Spleen (tissue), 11 donors: ENCODE data around the gene PAQR6. TPM values are rescaled to one million over a fixed set of nuclear protein-coding genes. Genes with fewer than 3 reads are reported as not detected.

ENCODE experiments used
- DNase-seq: peaks from one replicate; pipeline ENCODE4 v3.0.0-alpha.2; 2020
- H3K27ac ChIP-seq, 8 donors: fragments of 200-600 bp; sonication (generic) in 7 of 8; 1 replicate in 4 of 8; 2 replicates in 4 of 8; pipeline versions ENCODE4 v1.5.0 to v1.8.0; 2016 to 2021; ENCODE audit warnings: inconsistent platforms in 4 of 8, mild to moderate bottlenecking in 4 of 8, moderate library complexity in 1 of 8
- H3K27me3 ChIP-seq, 7 donors: fragments of 200-600 bp; sonication (generic) in 6 of 7; replicated peaks in 1 of 7; 1 replicate in 4 of 7; 2 replicates in 3 of 7; pipeline versions ENCODE4 v1.5.0 to v1.8.0; 2016 to 2021; ENCODE audit warnings: inconsistent platforms in 3 of 7, mild to moderate bottlenecking in 1 of 7
- H3K36me3 ChIP-seq, 6 donors: fragments of 200-600 bp; sonication (generic) in 5 of 6; 1 replicate in 4 of 6; 2 replicates in 2 of 6; pipeline versions ENCODE4 v1.5.0 to v1.8.0; 2016 to 2021; ENCODE audit warnings: inconsistent platforms in 2 of 6
- H3K4me1 ChIP-seq, 6 donors: fragments of 200-600 bp; sonication (generic) in 5 of 6; 1 replicate in 3 of 6; 2 replicates in 3 of 6; pipeline versions ENCODE4 v1.5.0 to v1.8.0; 2016 to 2021; ENCODE audit warnings: inconsistent platforms in 3 of 6
- H3K4me3 ChIP-seq, 8 donors: fragments of 200-600 bp; sonication (generic) in 7 of 8; 1 replicate in 4 of 8; 2 replicates in 4 of 8; pipeline versions ENCODE4 v1.5.0 to v1.8.0; 2016 to 2021; ENCODE audit warnings: inconsistent platforms in 4 of 8, mild to moderate bottlenecking in 4 of 8, moderate library complexity in 2 of 8
- H3K9me3 ChIP-seq, 8 donors: fragments of 200-600 bp; sonication (generic) in 7 of 8; 1 replicate in 4 of 8; 2 replicates in 4 of 8; pipeline versions ENCODE4 v1.5.0 to v1.8.0; 2016 to 2021; ENCODE audit warnings: inconsistent platforms in 4 of 8
- POLR2A ChIP-seq, 3 donors: fragments of 450-650 bp; IDR thresholded peaks; one replicate each; pipeline ENCODE4 v1.5.1; 2017; ENCODE audit warnings: antibody characterized with exemption in 3 of 3, mild to moderate bottlenecking in 1 of 3
- POLR2AphosphoS5 ChIP-seq, 3 donors: sonication (generic); formaldehyde crosslinking; IDR thresholded peaks; one replicate each; pipeline ENCODE4 v1.5.1; 2017; ENCODE audit warnings: antibody characterized with exemption in 3 of 3
- WGBS, 5 donors: extraction: QIAGEN DNeasy Blood & Tissue Kit in 3 of 5; methylation state at CpG; one replicate each; pipeline versions ENCODE4 v1.1.5 to v1.1.7; 2013 to 2018; 5-methylcytosine and 5-hydroxymethylcytosine counted together
- intact Hi-C: fragments of 100-400 bp; cut with DNase I; formaldehyde crosslinking; loops from one replicate; pipeline ENCODE4 v1.15.0; 2023; ENCODE audit warnings: low total_unique reads
- polyA plus RNA-seq, 3 donors: library from polyadenylated mRNA; stranded (reverse); fragments of 200-250 nt; gene quantifications; one replicate each; pipeline ENCODE4 v1.2.1, GENCODE V29; 2013
- total RNA-seq, 7 donors: library from RNA; depleted of rRNA in 3 of 7; stranded (reverse); fragments of >200 nt in 3 of 7; fragmentation: NEBNext Ultra II Directional in 4 of 7; extraction: Animal tissue kit (Norgen Biotek cat#: 25700) in 4 of 7; gene quantifications; one replicate each; pipeline versions ENCODE4 v1.1.0 to v1.2.1, GENCODE V29; 2016 to 2021
- TF ChIP-seq, protein P1 (sequence below), 11 experiments: fragments of 200-600 bp in 7 of 11; fragments of 450-650 bp in 4 of 11; sonication (generic) in 4 of 11; IDR thresholded peaks in 8 of 11; conservative IDR thresholded peaks in 3 of 11; 1 replicate in 7 of 11; 2 replicates in 4 of 11; pipeline versions ENCODE4 v1.4.0 to v1.8.0; 2016 to 2021; ENCODE audit warnings: antibody characterized with exemption in 11 of 11, inconsistent platforms in 4 of 11, mild to moderate bottlenecking in 1 of 11
- donor health status: healthy with polysubstance abuse.
- donor health status: DM: no; HTN: no; CAD: no; lungs with moderate emphysema.
- donor health status: DM: no; HTN: no; CAD: no.
- donor health status: Bipolar disorder and iron deficiency.
- donor health status: healthy.
- donor health status: DM: no; HTN: no; CAD: no.
- donor health status: DM: yes; HTN: yes; CAD: no.

Gene PAQR6
- total and polyA plus RNA-seq, 10 donors = 0.80 to 4.0 (median 2.0) TPM

- Histone ChIP-seq H3K9me3 (no peaks in the 10 kb centered on the region), H3K27me3 (no peaks in the 10 kb centered on the region), H3K4me1 (peaks cover 0 to 62% (median 39%) of the 10 kb centered on the region in 6 donors), H3K36me3 (peaks cover 0 to 98% (median 40%) of the 10 kb centered on the region in 6 donors), H3K4me3 (no peak overlapping the region), H3K27ac (peak overlapping the region in 7 of 8 donors; percentile 20 to 80 (median 38))
- no peak for DNase-seq
- TF ChIP-seq, protein P1, sequence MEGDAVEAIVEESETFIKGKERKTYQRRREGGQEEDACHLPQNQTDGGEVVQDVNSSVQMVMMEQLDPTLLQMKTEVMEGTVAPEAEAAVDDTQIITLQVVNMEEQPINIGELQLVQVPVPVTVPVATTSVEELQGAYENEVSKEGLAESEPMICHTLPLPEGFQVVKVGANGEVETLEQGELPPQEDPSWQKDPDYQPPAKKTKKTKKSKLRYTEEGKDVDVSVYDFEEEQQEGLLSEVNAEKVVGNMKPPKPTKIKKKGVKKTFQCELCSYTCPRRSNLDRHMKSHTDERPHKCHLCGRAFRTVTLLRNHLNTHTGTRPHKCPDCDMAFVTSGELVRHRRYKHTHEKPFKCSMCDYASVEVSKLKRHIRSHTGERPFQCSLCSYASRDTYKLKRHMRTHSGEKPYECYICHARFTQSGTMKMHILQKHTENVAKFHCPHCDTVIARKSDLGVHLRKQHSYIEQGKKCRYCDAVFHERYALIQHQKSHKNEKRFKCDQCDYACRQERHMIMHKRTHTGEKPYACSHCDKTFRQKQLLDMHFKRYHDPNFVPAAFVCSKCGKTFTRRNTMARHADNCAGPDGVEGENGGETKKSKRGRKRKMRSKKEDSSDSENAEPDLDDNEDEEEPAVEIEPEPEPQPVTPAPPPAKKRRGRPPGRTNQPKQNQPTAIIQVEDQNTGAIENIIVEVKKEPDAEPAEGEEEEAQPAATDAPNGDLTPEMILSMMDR (IDR thresholded peaks at IDR 0.05 in 8 of 11, conservative IDR thresholded peaks at IDR 0.05 in 3 of 11) = no peak
- no peak for TF ChIP-seq POLR2A (IDR thresholded peaks at IDR 0.05)
- no peak for TF ChIP-seq POLR2AphosphoS5 (IDR thresholded peaks at IDR 0.05)
- intact Hi-C loops = no loop called here
Measured at GRCh38 chr1:156203331-156203730, 44.5 kb downstream of the PAQR6 start.

DNA sequence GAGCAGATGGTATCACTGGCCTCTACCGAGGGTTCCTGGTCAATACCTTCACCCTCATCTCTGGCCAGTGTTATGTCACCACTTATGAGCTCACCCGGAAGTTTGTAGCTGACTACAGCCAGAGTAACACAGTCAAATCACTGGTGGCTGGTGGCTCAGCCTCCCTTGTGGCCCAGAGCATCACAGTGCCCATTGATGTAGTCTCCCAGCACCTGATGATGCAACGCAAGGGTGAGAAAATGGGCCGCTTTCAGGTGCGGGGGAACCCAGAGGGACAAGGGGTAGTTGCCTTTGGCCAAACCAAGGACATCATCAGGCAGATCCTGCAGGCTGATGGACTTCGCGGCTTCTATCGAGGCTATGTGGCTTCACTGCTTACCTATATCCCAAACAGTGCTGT, 47.8 kb downstream of the PAQR6 start:
- Histone ChIP-seq H3K9me3 (no peaks in the 10 kb centered on the region), H3K27ac (peak overlapping the region in 1 of 8 donors; percentile 80), H3K36me3 (peaks cover 0 to 95% (median 29%) of the 10 kb centered on the region in 6 donors), H3K4me3 (no peak overlapping the region), H3K27me3 (no peaks in the 10 kb centered on the region), H3K4me1 (peaks cover 5 to 95% (median 65%) of the 10 kb centered on the region in 6 donors)
- intact Hi-C loops = no loop called here
- DNase-seq = no peak
- WGBS, 5 donors = 87 to 95% (median 94%) methylated on average over 5 to 8 of the region's 8 CpGs
- TF ChIP-seq POLR2A (IDR thresholded peaks at IDR 0.05) (no peak), POLR2AphosphoS5 (IDR thresholded peaks at IDR 0.05) (no peak)
- TF ChIP-seq, protein P1 (IDR thresholded peaks at IDR 0.05 in 8 of 11, conservative IDR thresholded peaks at IDR 0.05 in 3 of 11) = no peak

DNA sequence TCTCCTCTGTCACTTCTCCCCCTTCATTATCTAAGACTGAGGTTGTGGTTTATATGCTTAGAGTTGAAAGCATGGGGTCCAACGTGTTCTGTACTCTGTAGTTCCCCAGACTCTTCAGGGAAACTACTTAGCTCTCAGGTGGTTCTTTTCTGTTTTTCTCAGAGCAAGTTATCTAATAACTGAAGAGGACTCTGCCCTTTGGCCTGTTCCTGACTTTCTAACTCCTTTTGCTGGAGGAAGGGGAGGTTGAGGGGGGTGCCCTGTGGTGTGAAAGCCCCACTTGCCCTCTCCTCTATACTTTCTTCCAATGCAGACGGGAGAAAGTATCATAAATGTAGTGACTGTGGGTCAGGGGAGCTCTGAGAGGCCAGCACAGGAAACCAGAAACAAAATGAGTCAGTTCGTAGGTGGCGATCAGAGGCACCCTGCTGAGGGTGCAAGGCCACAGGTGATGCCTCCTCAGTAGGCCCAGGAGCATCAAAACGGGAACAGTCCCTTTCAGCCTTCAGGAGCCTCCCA, 49.0 kb downstream of the PAQR6 start:
- no peak for DNase-seq
- 55 to 69% (median 60%) methylated on average over 5 of the region's 5 CpGs for WGBS, 5 donors
- Histone ChIP-seq H3K9me3 (no peaks in the 10 kb centered on the region), H3K4me3 (no peak overlapping the region), H3K27me3 (no peaks in the 10 kb centered on the region), H3K27ac (peak overlapping the region in 2 of 8 donors; percentile 38 to 80), H3K36me3 (peaks cover 0 to 84% (median 29%) of the 10 kb centered on the region in 6 donors), H3K4me1 (peaks cover 7 to 98% (median 72%) of the 10 kb centered on the region in 6 donors)
- TF ChIP-seq POLR2AphosphoS5 (IDR thresholded peaks at IDR 0.05) (no peak), POLR2A (IDR thresholded peaks at IDR 0.05) (no peak)
- TF ChIP-seq, protein P1 (IDR thresholded peaks at IDR 0.05 in 8 of 11, conservative IDR thresholded peaks at IDR 0.05 in 3 of 11) = no peak
- intact Hi-C loops = no loop called here

DNA sequence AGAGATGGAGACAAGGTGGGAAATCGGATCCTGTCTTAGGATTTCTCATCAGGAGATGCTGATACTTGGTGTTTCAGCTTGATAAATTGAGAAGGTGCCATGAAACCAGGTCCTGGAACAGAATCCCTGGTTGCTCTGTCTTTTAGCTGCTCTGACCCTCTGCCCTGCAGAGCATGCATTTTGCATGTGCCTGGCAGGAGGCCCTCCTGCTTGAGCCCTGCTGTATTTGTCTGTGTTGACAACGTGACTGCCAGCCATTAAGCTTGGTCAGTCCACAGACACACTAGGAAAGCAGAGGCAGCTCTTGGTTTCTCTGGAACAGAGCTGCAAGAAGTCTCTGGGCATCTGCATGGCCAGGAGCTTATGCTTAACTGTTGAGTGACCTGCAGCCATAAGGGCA, 51.4 kb downstream of the PAQR6 start:
- intact Hi-C loops = no loop called here
- peaks cover 0 to 60% (median 24%) of the 10 kb centered on the region in 6 donors for H3K36me3 ChIP-seq
- H3K4me3 ChIP-seq = no peak overlapping the region
- no peak for TF ChIP-seq POLR2A (IDR thresholded peaks at IDR 0.05)
- TF ChIP-seq, protein P1 (IDR thresholded peaks at IDR 0.05 in 8 of 11, conservative IDR thresholded peaks at IDR 0.05 in 3 of 11) = no peak
- TF ChIP-seq POLR2AphosphoS5 (IDR thresholded peaks at IDR 0.05) = no peak
- H3K27me3 ChIP-seq = no peaks in the 10 kb centered on the region
- no peaks in the 10 kb centered on the region for H3K9me3 ChIP-seq
- no peak overlapping the region for H3K27ac ChIP-seq
- H3K4me1 ChIP-seq = peaks cover 11 to 92% (median 66%) of the 10 kb centered on the region in 6 donors
- 63 to 89% (median 82%) methylated on average over 2 of the region's 2 CpGs for WGBS, 5 donors
- no peak for DNase-seq
